IMR-90 (cell line): ENCODE results near the gene KRTAP4-2.

Source experiments
- CTCF ChIP-seq: conservative IDR thresholded peaks from 2 replicates; pipeline ENCODE4 v1.5.1; 2012; ENCODE audit warnings: mild to moderate bottlenecking, low read depth, low read length, improper control_type of control experiment
- FOS ChIP-seq: fragments of 150-350 bp; IDR thresholded peaks from 2 replicates; pipeline ENCODE4 v1.6.1; 2016; ENCODE audit warnings: low read depth, low read length
- MAFK ChIP-seq: IDR thresholded peaks from 2 replicates; pipeline ENCODE4 v1.6.1; 2012; ENCODE audit warnings: low read depth, low read length, improper control_type of control experiment
- MAZ ChIP-seq: IDR thresholded peaks from 2 replicates; pipeline ENCODE4 v1.6.1; 2012; ENCODE audit warnings: low read depth, mild to moderate bottlenecking, low read length, improper control_type of control experiment, moderate library complexity, borderline replicate concordance
- MXI1 ChIP-seq: IDR thresholded peaks from 2 replicates; pipeline ENCODE4 v1.6.1; 2012; ENCODE audit warnings: low read depth, mild to moderate bottlenecking, low read length, moderate library complexity, borderline replicate concordance
- POLR2A ChIP-seq: IDR thresholded peaks from 2 replicates; pipeline ENCODE4 v1.6.1; 2012; ENCODE audit warnings: mild to moderate bottlenecking, low read depth, low read length

DNA sequence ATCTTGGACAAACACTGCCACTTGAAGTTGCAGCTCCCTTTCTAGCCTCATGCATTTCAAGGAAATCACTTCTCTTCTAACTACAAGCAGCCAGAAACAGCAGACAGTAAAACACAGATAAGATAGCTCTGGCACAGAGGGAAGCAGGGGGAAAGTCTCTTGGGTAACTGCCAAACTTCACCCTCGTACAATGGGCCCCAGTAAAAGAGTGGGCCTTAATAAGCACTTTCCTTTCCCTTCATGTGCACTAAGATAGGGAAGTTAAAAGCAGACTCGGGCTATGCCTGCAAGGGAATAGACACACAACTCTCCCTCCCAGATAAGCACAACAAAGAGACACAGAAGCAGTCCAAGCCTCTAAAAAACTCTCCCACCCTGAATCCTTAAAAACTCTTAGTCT, 24.2 kb downstream of the KRTAP4-2 start:
- TF ChIP-seq CTCF (no peak), POLR2A (no peak), MXI1 (no peak), FOS (no peak), MAFK (no peak), MAZ (no peak)
